ENCODE results near the gene NKX2-3.

NKX2-3 gene

GRCh38 chr10:99539120-99539519 lies 6.4 kb downstream of the NKX2-3 start:
- FAIRE-seq: no peak

- FAIRE-seq: no peak
Observed at GRCh38 chr10:99539820-99540219, 7.1 kb downstream of the NKX2-3 start.

GRCh38 chr10:99540306-99540656 lies 7.5 kb downstream of the NKX2-3 start:
- no peak for FAIRE-seq

- FAIRE-seq: no peak
Observed at GRCh38 chr10:99540657-99541531, 8.2 kb downstream of the NKX2-3 start.

- no peak for FAIRE-seq
Observed at GRCh38 chr10:99544322-99544721, 11.6 kb downstream of the NKX2-3 start.

- FAIRE-seq: no peak
Observed at GRCh38 chr10:99548041-99548530, 15.3 kb downstream of the NKX2-3 start.

GRCh38 chr10:99551158-99551557 lies 18.4 kb downstream of the NKX2-3 start:
- FAIRE-seq: peak; percentile 81

- no peak for FAIRE-seq
Observed at GRCh38 chr10:99551616-99552015, 18.9 kb downstream of the NKX2-3 start.

- FAIRE-seq: peak; percentile 66
Observed at GRCh38 chr10:99555371-99555770, 22.6 kb downstream of the NKX2-3 start.

GRCh38 chr10:99555825-99556523 lies 23.2 kb downstream of the NKX2-3 start:
- FAIRE-seq: no peak

- no peak for FAIRE-seq
Observed at GRCh38 chr10:99557044-99557443, 24.3 kb downstream of the NKX2-3 start.

- no peak for FAIRE-seq
Observed at GRCh38 chr10:99558708-99559107, 26.0 kb downstream of the NKX2-3 start.

GRCh38 chr10:99560277-99561126 lies 27.8 kb downstream of the NKX2-3 start:
- peak; percentile 93 for FAIRE-seq

GRCh38 chr10:99562631-99563030 lies 29.9 kb downstream of the NKX2-3 start:
- no peak for FAIRE-seq

GRCh38 chr10:99564361-99564760 lies 31.6 kb downstream of the NKX2-3 start:
- FAIRE-seq: no peak

- no peak for FAIRE-seq
Observed at GRCh38 chr10:99565166-99565565, 32.4 kb downstream of the NKX2-3 start.

- FAIRE-seq: no peak
Observed at GRCh38 chr10:99569253-99569939, 36.7 kb downstream of the NKX2-3 start.

GRCh38 chr10:99569961-99570360 lies 37.2 kb downstream of the NKX2-3 start:
- no peak for FAIRE-seq

GRCh38 chr10:99571816-99572215 lies 39.1 kb downstream of the NKX2-3 start:
- FAIRE-seq: no peak

GRCh38 chr10:99573790-99574189 lies 41.0 kb downstream of the NKX2-3 start:
- FAIRE-seq: no peak

- FAIRE-seq: no peak
Observed at GRCh38 chr10:99579971-99580370, 47.2 kb downstream of the NKX2-3 start.

GRCh38 chr10:99582255-99582770 lies 49.6 kb downstream of the NKX2-3 start:
- no peak for FAIRE-seq
